AG10803 (cell line): ENCODE data around the gene ZC3H4.
"Not testable (repeated sequence)": the region's sequence is repeated elsewhere in the genome, so short reads cannot be mapped to it uniquely, and the experiment has no call there.

ENCODE experiments used
- DNase-seq: peaks from one replicate; pipeline ENCODE4 v3.0.0; 2010; ENCODE audit warnings: low read depth
- H3K4me3 ChIP-seq: 2 replicates; pipeline ENCODE4 v1.5.1; 2011; ENCODE audit warnings: mild to moderate bottlenecking, low read length, control low read depth
- TF ChIP-seq, protein P1 (sequence below): conservative IDR thresholded peaks from 2 replicates; pipeline ENCODE4 v1.5.1; 2011; ENCODE audit warnings: mild to moderate bottlenecking, low read length, control low read depth, inconsistent platforms

ZC3H4 gene

DNA sequence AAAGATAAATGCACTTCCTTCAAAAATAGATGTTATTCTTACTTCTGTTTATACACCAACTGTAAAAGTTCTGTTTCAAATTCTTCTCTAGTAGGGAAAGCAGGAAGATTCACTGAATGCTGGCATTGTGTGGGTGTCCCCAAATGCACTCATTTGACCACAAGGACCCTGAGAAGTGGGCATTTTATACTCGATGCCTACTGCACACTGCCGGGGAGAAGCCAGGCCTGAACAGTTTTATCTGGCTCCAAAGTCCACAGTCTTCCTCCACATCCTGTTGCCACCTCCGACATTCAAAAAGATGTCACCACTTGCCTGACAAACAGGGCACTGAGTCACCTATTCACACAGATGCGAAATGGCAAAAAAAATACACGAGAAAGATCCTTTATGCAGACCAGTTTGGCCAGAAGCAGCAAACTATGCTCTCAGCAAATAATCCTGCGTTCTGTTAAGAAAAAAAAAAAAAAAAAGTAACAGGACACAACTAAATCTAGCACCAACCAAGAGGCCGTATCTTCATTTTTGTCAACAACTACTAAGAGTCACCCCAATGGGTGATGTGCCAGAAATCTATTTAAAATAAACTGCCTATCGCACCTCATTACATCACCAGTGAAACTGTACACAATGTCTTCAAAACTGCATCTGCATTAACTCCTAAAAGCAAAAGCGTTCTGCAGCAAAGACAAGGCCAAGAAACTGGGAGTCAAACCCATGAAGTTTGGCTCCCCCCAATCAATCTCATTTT lies 6.2 kb downstream of the ZC3H4 start:
- H3K4me3 ChIP-seq, result no peak overlapping the region
- no peak for DNase-seq
- TF ChIP-seq, protein P1, sequence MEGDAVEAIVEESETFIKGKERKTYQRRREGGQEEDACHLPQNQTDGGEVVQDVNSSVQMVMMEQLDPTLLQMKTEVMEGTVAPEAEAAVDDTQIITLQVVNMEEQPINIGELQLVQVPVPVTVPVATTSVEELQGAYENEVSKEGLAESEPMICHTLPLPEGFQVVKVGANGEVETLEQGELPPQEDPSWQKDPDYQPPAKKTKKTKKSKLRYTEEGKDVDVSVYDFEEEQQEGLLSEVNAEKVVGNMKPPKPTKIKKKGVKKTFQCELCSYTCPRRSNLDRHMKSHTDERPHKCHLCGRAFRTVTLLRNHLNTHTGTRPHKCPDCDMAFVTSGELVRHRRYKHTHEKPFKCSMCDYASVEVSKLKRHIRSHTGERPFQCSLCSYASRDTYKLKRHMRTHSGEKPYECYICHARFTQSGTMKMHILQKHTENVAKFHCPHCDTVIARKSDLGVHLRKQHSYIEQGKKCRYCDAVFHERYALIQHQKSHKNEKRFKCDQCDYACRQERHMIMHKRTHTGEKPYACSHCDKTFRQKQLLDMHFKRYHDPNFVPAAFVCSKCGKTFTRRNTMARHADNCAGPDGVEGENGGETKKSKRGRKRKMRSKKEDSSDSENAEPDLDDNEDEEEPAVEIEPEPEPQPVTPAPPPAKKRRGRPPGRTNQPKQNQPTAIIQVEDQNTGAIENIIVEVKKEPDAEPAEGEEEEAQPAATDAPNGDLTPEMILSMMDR, result no peak

DNA sequence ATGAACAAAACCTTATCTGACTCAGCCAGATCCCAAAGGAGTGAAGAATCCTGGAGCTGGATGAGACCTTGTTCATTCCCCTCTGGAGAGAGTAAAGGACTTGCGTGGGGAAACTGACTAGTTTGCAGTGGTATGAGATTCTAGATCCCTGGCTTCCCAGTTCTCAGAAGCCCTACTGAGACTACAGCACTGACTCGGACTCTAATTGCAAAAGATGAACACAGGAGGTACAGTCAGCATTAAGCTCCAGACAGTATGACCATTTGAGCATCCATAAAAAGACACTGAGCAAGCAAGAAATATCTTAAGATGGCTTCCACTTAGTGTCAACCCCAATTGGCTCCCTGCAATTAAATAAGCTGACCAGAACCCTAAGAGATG lies 6.8 kb downstream of the ZC3H4 start:
- TF ChIP-seq, protein P1, result no peak
- peak; percentile 49 for DNase-seq
- no peak overlapping the region for H3K4me3 ChIP-seq

DNA sequence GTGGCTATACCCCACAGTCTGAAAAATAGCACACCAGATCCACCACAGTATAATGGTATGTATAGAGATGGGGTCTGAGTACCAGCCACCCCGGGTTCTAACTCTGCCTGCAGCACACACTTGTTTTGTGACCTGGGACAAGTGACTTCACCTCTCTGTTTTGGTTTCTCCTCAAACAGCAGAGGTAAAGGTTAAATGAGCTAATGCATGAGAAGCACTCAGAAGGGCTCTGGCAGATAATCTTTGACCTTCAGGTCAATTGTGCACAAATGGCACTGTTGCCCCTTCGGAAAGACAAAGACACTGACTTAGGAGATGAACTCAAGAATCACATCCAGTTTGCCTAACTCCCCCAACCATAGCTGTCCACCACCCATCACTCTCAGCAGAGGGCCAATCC lies 7.7 kb downstream of the ZC3H4 start:
- DNase-seq, result no peak
- TF ChIP-seq, protein P1, result no peak
- no peak overlapping the region for H3K4me3 ChIP-seq

DNA sequence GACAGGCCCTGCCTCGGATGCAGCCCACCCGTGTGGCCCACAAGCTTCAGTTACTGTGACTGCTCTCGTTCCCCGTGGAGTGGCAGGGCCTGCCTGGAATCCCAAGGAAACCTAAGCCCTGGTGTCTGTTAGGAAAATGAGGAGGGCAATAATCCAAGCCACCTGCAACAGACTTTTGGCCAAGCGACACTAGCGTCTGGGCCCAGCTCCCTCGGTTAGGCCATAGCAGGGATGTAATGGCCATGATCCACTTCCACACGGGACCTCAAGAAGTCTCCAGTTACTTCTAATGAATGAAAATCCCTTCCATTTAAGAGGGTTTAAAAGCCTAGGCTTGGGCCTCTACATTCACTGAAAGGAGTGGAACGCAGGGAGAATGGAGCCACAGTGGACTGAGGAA lies 8.9 kb downstream of the ZC3H4 start:
- no peak for DNase-seq
- TF ChIP-seq, protein P1, result no peak
- H3K4me3 ChIP-seq, result no peak overlapping the region

DNA sequence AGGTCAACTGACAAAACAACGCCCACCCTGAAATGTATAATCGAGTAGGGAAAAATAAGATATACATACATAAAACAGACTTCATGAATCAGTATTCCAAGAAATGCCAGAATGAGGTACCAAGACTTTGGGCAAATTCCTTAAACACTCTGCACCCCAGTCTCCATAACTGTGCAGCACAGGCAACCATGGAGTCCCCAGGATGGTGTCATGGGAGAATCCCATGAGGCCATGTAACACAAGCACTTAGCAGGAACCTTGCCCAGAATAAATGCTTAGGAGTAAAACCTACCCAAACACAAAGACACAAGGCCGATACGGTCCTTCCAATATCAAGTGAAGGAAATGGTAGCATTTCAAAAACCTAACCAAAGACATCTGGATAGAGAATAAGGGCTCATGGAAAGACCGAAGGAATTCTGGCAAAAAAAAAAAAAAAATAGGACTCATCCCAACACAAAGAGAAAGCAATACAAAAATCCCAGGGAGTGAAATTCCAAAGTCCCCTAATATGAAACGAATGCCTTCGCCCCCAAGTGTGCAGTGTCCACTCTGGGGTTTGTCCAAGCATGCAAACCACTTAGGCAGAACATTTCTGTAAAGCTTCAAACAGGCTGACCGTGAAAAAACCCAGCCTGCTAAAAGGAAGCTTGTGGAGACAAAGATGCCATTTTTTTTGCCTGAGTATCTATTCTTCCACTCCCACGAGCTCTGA lies 11.1 kb downstream of the ZC3H4 start:
- DNase-seq, result peak; percentile 57
- H3K4me3 ChIP-seq, result peak overlapping the region; percentile 20
- TF ChIP-seq, protein P1, result no peak

DNA sequence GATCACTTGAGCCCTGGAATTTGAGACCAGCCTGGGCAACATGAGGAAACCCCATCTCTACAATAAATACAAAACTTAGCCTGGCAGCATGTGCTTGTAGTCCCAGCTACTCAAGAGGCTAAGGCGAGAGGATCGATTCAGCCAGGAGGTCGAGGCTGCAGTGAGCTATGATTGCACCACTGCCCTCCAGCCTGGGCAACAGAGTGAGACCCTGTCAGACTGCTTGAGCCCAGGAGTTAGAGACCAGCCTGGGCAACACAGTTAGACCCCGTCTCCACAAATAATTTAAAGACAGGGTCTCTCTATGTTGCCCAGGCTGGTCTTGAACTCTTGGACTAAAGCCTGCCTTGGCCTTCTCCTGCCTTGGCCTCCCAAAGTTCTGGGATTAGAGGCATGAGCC lies 12.5 kb downstream of the ZC3H4 start:
- not testable (repeated sequence) for H3K4me3 ChIP-seq, DNase-seq

DNA sequence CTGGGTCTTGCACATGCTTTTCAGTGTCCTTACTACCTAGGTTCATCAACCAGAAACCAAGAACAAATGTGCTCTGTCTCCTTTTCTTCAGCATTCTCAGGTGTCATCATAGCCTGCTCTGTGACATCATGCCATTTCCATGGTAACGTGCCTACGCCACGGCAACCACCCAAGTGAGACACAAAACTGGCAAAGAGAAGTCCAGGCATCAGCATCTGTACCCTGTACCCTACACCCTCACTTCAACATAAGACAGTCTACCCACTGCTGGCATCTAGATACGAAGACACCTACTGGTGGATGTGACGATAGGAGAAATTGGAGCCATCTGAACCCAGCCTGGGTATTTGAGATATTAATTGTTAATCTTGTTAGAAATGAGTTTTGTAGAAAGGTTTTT lies 13.3 kb downstream of the ZC3H4 start:
- TF ChIP-seq, protein P1, result no peak
- no peak overlapping the region for H3K4me3 ChIP-seq
- DNase-seq, result no peak
